Tibial nerve (tissue), 4 donors: ENCODE results near the gene DDOST.

Experiments used
- EP300 ChIP-seq, 2 donors: sonication (generic); formaldehyde crosslinking; IDR thresholded peaks; one replicate each; pipeline ENCODE4 v1.6.1; 2017; ENCODE audit warnings: antibody characterized with exemption in 2 of 2, mild to moderate bottlenecking in 1 of 2
- POLR2A ChIP-seq, 2 donors: fragments of 450-650 bp; IDR thresholded peaks; one replicate each; pipeline ENCODE4 v1.6.1; 2017; ENCODE audit warnings: antibody characterized with exemption in 2 of 2, mild to moderate bottlenecking in 2 of 2, moderate library complexity in 2 of 2
- TF ChIP-seq, protein P1 (sequence below), 5 experiments: fragments of 200-600 bp in 3 of 5; fragments of 450-650 bp in 2 of 5; sonication (generic) in 3 of 5; IDR thresholded peaks; one replicate each; pipeline ENCODE4 v1.5.1; 2016 to 2019; ENCODE audit warnings: antibody characterized with exemption in 5 of 5, mild to moderate bottlenecking in 3 of 5, moderate library complexity in 2 of 5

GRCh38 chr1:20648438-20648837 is 12.7 kb downstream of the DDOST start:
- TF ChIP-seq, protein P1, sequence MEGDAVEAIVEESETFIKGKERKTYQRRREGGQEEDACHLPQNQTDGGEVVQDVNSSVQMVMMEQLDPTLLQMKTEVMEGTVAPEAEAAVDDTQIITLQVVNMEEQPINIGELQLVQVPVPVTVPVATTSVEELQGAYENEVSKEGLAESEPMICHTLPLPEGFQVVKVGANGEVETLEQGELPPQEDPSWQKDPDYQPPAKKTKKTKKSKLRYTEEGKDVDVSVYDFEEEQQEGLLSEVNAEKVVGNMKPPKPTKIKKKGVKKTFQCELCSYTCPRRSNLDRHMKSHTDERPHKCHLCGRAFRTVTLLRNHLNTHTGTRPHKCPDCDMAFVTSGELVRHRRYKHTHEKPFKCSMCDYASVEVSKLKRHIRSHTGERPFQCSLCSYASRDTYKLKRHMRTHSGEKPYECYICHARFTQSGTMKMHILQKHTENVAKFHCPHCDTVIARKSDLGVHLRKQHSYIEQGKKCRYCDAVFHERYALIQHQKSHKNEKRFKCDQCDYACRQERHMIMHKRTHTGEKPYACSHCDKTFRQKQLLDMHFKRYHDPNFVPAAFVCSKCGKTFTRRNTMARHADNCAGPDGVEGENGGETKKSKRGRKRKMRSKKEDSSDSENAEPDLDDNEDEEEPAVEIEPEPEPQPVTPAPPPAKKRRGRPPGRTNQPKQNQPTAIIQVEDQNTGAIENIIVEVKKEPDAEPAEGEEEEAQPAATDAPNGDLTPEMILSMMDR (IDR thresholded peaks at IDR 0.05): no peak
- TF ChIP-seq POLR2A (IDR thresholded peaks at IDR 0.05) (no peak), EP300 (IDR thresholded peaks at IDR 0.05) (no peak)
